RWPE1 (cell line): ENCODE data around the gene DUSP22.
"Not testable (repeated sequence)": the region's sequence is repeated elsewhere in the genome, so short reads cannot be mapped to it uniquely, and the experiment has no call there.

Experiments used
- CTCF ChIA-PET: fragments of 350-600 bp; sonication (Branson Sonifier 250); formaldehyde crosslinking; extraction: SDS; loops from one replicate; lab custom pipeline; 2021; lab: Yijun Ruan, JAX
- POLR2A ChIA-PET: fragments of 400-600 bp; formaldehyde crosslinking; extraction: SDS; loops from one replicate; lab custom pipeline; 2020; ENCODE audit warnings: antibody characterized with exemption; ENCODE audit not compliant: low non-redundant PET; lab: Yijun Ruan, JAX
- DNase-seq: peaks from one replicate; pipeline ENCODE4 v3.0.0; 2012; ENCODE audit warnings: low spot score
- H3K27ac ChIP-seq: fragments of 450-650 bp; 2 replicates; pipeline ENCODE4 v1.5.1; 2017
- TF ChIP-seq, protein P1 (sequence below): fragments of 450-650 bp; conservative IDR thresholded peaks from 2 replicates; pipeline ENCODE4 v1.5.1; 2017; ENCODE audit warnings: low read depth, mild to moderate bottlenecking

DUSP22 gene

DNA sequence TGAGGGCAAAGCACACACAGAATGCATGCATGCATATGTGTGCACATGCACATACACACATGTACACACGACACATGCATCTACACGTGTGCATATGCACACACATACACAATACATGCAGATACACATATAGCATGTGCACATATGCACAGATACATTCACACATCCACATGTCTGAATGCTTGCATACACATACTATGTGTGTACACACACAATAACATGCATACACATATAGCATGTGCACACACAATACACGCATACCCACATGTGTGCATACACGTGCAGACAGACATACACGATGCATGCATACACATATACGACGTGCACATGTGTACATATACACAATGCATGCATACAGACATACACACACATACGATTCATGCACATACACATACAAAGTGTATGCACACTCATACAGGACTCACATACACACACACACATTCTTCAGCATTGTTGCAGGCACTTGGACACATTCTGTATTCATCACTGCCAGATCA lies 75.1 kb downstream of the DUSP22 start:
- CTCF ChIA-PET = no interaction called here
- no peak for DNase-seq
- H3K27ac ChIP-seq = no peak overlapping the region
- TF ChIP-seq, protein P1, sequence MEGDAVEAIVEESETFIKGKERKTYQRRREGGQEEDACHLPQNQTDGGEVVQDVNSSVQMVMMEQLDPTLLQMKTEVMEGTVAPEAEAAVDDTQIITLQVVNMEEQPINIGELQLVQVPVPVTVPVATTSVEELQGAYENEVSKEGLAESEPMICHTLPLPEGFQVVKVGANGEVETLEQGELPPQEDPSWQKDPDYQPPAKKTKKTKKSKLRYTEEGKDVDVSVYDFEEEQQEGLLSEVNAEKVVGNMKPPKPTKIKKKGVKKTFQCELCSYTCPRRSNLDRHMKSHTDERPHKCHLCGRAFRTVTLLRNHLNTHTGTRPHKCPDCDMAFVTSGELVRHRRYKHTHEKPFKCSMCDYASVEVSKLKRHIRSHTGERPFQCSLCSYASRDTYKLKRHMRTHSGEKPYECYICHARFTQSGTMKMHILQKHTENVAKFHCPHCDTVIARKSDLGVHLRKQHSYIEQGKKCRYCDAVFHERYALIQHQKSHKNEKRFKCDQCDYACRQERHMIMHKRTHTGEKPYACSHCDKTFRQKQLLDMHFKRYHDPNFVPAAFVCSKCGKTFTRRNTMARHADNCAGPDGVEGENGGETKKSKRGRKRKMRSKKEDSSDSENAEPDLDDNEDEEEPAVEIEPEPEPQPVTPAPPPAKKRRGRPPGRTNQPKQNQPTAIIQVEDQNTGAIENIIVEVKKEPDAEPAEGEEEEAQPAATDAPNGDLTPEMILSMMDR = no peak
- POLR2A ChIA-PET = no interaction called here

DNA sequence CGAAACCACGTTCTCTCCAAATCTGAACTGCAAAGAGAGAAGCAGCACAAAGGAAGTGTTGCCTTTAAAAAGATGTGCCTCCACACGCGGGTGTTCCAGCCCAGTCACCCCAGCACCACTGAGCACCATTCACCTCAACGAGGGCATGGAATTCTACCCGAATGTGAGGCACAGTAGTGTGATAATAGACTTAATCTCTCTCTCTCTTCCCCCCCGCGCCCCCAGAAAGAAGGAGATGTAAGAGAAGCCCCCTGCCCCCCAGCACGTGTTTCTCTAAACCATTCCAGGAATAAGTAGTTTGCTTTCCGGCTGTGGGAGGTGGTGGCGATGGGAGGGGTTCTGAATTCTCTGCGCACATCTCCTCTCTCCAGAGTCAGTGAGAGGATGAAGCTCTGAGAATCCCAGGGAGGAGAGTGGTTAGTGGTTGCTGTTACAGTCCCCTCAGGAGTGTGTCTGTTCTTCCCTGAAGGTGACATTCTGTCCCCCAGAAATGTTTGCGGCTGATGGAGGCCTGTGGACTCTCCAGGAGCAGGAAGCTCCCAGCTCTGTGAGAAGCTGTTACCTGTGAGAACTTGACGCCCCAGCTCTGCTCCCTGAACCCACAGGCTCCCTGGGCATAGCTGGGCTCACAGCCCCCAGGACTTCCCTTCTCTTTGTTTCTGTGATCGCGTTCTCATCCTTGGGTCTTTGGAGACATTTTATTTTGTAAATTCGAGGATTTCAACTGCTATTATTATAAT lies 75.8 kb downstream of the DUSP22 start:
- no peak for DNase-seq
- ChIA-PET POLR2A (no interaction called here), CTCF (no interaction called here)
- H3K27ac ChIP-seq = no peak overlapping the region
- TF ChIP-seq, protein P1 = no peak

DNA sequence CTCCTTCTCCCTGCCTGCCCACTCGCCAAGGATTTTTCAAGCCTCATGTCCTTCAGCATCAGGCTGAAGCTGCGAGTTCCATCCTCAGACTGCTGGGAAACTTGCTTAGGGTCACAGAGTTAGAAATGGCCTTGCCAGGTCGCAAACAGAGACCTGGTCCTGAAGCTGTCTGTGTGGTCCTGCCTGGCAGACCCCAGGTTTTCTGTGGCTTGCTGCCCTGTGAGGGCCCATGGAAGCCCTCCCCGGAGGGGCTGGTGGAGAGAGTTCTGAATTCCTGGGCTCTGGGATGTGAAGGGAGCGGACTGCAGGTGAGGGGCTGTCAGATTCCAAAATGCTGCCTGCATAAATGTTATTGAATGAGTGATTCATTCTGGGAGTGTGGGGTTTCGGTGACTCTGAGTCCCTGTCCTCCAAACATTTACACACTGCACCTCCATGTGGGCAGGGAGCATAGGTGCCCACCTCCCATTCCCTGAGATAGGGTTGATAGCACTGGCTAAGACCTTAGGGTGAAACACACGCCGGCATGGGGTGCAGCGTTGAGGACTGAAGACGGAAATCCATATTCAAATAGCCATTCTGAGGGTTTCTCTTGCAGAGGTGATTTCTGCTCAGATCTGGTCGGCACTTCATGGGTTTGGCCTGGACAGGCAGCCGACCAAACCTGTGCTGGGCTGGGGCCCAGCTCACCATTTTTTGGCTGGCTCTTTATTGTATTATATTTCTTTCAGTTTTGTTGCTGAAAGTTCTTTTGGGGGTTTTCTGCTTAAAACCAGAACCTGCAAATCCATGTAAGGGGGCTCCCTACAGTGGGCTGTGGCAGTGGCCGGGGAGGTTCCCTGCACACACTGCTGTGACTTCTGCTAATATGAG lies 77.5 kb downstream of the DUSP22 start:
- POLR2A ChIA-PET = no interaction called here
- H3K27ac ChIP-seq = no peak overlapping the region
- CTCF ChIA-PET = interaction anchor here (0.6 kb wide), 1 partner anchor 1288 kb away, joined by 3 read pairs; no protein-coding TSS in a partner anchor
- no peak for DNase-seq
- TF ChIP-seq, protein P1 = no peak

DNA sequence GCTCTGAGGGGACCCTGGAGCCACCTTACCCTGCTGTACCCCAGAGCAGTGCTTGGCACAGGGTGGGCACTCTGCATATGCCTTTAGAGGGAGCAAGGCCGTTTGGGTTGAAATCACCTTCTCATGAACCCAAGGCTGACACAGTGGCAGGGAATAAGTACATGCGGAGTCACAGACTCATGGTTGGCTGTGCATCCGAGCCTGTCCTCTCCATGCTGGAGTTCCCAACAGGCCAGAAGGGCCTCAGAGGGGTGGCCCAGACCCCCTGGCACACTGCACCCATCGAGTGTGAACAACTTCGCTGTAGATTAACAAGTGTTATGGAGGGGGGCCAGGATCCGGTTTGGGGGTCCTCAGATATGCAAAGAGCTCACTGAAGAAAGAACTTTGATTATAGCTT lies 78.3 kb downstream of the DUSP22 start:
- no peak for DNase-seq
- ChIA-PET CTCF (no interaction called here), POLR2A (no interaction called here)
- no peak overlapping the region for H3K27ac ChIP-seq
- TF ChIP-seq, protein P1 = no peak

DNA sequence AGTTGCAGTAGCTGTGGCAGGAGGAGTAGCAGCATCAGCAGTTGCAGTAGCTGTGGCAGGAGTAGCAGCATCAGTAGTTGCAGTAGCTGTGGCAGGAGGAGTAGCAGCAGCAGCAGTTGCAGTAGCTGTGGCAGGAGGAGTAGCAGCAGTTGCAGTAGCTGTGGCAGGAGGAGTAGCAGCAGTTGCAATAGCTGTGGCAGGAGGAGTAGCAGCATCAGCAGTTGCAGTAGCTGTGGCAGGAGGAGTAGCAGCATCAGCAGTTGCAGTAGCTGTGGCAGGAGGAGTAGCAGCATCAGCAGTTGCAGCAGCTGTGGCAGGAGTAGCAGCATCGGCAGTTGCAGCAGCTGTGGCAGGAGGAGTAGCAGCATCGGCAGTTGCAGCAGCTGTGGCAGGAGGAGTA lies 79.6 kb downstream of the DUSP22 start:
- H3K27ac ChIP-seq, CTCF ChIA-PET, DNase-seq: not testable (repeated sequence)
- POLR2A ChIA-PET = interaction anchor here (0.6 kb wide), 1 partner anchor 18 kb away, joined by 3 read pairs; no protein-coding TSS in a partner anchor

DNA sequence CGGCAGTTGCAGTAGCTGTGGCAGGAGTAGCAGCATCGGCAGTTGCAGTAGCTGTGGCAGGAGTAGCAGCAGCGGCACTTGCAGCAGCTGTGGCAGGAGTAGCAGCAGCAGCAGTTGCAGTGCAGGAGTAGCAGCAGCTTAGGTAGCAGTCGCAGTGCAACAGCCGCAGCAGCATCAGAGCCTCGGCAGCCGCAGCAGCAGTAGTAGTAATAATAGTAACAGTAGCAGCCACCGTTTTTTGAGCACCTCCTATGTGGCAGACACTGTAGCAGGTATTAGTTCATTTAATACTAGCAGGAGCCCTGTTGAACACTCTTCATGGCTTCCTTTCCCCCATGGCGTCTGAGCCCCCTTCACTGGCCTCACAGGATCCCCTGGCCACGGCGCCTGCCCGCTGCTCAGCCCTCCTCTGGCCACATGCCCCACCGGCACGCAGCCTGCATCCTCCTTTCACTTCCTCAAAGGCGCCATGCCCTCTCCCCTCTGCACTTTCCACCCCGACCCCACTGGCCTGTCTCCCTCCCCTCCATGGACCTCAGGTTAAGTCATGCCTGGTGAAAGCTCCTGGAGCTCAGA lies 80.1 kb downstream of the DUSP22 start:
- POLR2A ChIA-PET = interaction anchor here (0.6 kb wide), 1 partner anchor 17 kb away, joined by 3 read pairs; no protein-coding TSS in a partner anchor
- no peak overlapping the region for H3K27ac ChIP-seq
- CTCF ChIA-PET = interaction anchor here (0.8 kb wide), 1 partner anchor 184 kb away, joined by 3 read pairs; no protein-coding TSS in a partner anchor
- TF ChIP-seq, protein P1 = no peak
- DNase-seq = no peak
